GM20431 (cell line): Measurements from ENCODE around the gene TPX2.

Experiments used
- in situ Hi-C: fragments of 300-500 bp; cut with MseI, MboI; formaldehyde crosslinking; loops from one replicate; pipeline ENCODE4 v1.15.0; 2020; ENCODE audit warnings: low sequenced_read_pairs; ENCODE audit not compliant: unreplicated experiment

TPX2 gene

DNA sequence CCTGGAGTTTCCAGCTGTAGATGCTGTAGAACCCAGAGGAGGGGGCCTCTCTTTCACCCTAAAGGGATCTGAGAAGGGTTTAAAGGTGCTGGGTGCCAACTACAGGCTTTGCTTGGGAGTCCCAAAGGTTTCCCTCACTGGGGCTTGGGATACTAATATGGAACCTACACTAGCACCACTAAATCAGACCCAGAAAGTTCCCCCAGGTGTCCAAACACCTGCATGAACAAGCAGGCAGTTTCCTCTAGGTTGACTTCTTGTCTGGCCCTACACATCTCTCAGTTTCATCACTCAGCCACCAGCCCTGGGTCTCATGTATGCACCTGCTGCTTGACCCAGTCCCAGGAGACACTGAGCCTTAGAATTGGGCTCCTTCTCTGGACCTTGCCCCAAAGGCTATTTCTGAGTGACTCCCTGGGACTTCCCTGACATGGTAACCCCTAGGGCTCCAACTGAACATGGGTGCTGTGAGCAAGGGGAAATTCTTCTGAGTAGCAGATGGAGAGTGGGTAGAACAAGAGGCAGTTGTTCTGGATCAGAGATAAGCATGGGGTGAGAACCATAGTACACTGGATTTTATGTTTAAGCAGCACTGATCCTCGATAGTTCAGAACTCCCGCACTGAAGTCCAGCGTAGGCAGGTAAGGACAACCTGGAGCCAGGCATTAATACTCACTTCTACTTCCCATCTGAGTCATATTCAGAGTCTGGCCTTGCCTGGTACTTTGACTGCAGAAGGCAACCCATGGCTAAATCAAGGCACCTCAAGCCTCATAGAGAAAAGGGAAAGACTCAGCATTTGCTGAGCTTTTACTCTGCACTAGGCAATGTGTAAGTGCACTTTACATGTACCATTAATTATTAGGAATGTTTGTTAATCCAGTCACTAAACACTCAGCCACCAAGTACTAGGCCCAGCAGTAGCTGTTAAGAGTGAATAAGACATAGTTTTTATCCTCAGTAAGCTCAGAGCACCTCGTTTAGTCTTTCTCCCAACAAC lies 33.2 kb upstream of the TPX2 start:
- in situ Hi-C loops, result no loop called here

DNA sequence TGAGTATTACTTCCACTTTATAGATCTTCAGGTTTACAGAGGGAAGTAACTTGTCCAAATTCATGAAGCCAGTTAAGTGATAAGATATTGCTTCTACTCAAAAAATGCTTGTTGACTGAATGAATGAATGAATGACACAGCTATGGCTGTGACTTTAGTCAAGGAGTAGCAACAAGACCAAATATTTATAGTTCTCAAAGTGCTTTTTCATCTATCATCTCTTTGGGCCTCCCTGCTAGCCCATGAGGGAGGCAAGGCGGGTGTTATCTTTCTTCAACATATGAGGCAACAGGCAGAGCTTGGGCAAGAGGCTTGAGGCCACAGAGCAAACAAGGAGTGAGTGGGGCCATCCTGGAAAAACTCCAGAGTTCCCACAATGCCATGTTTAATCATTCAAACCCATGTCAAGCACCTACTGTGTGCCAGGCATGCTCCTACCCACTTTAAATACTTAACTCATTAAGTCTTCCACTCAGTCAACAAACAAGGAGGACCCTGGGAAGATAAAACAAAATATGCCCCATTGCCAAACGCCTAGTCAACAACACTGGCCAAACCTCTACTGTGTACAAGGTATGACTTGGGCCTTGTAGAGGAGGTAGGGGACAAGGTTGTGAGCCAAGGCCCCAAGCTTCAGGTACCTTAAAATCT lies 32.4 kb upstream of the TPX2 start:
- in situ Hi-C loops, result no loop called here

DNA sequence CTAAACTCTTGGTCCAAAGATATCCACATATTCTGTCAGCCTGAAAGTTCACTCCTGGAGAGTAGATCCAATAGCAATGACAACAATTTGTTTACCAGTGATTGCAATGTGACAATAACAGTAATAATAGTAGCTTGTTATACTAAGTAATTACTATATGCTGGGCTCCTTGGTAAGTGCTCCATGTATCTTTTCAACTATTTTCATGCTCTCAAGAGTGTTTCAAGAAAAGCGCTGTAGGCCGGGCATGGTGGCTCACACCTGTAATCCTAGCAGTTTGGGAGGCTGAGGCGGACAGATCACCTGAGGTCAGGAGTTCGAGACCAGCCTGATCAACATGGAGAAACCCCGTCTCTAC lies 31.9 kb upstream of the TPX2 start:
- in situ Hi-C loops, result no loop called here

DNA sequence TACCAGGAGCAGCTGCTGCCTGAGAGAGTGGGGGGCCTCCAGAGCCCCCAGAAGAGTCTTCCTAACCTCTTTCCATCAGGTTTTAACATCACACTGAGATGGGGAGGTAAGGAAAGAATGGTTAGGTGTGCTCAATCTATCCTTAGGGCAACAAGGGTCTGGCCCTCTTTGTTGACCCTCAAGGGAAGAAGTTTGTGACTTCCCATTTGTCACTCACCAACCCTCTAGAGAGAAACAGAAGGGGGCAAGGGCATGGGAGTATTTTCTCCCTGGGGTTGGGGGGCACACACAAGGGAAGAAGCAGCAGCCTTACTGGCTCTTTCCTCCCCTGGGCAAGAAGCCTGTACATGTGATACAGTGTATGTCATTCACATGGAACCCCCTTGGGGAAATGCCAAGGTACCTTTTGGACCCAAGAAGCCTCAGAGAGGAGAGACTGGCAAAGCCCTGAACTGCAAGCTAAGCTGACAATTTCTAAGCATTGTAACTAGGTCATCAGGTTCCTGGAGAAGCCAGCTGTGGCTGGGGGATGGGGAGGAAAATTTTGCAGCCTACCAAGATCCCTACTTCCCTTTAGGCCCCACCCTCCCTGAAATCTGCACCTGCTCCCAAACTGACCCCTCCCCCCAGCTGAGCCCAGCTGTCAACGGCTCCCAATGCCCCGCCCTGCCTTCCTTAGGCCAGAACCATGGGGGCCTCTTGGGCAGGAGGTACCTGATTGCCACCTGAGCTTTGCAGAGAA lies 30.9 kb upstream of the TPX2 start:
- in situ Hi-C loops, result no loop called here

DNA sequence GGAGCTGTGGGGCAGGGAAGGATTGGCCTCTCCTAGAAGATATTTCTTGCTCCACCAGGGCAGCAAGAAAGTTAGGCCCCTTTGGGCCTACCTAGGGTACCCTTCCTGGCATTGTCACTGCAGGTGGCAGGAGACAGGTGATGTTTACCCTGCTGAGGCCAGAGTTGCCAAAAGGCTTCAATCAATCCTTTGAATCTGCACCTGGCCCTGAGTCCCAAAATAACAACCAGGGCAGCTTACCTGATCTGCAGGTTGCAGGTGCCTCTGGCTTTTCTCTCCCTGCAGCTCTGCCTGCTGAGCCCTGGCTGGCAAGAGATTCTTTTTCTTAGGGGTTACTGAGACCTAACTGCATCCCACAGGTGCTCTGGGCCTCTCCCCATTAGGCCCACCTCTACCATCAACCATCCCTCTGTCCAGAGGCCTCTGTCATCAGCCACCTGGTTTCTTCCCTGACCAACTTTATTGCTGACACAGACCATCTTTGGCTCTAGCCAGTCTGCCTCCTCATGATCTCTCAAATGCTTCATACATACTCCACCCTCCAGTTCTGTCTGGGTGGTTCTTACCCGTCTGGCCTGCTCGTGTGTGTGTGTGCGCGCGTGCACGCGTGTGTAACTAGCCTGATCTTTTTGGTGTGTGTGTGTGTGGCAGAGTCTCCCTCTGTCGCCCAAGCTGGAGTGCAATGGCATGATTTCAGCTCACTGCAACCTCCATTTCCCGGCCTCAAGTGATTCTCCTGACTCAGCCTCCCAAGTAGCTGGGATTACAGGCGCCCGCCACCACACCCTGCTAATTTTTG lies 30.2 kb upstream of the TPX2 start:
- in situ Hi-C loops, result no loop called here

DNA sequence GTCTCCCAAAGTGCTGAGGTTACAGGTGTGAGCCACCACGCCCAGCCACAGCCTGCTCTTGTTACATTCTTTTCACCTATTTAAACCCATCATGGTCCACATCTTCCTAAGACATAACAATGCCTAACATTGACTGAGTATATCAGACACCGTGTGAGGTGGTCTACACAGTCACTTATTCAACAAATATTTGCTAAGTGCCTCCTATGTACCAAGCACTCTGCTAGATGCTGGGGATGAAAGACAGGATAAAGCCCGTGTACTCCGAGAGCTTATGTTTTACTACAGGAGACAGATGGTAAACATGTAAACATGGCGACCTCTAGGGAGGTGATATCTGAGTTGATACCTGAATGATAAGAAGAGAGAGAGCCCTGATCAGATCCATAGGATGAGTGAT lies 29.2 kb upstream of the TPX2 start:
- in situ Hi-C loops, result no loop called here

DNA sequence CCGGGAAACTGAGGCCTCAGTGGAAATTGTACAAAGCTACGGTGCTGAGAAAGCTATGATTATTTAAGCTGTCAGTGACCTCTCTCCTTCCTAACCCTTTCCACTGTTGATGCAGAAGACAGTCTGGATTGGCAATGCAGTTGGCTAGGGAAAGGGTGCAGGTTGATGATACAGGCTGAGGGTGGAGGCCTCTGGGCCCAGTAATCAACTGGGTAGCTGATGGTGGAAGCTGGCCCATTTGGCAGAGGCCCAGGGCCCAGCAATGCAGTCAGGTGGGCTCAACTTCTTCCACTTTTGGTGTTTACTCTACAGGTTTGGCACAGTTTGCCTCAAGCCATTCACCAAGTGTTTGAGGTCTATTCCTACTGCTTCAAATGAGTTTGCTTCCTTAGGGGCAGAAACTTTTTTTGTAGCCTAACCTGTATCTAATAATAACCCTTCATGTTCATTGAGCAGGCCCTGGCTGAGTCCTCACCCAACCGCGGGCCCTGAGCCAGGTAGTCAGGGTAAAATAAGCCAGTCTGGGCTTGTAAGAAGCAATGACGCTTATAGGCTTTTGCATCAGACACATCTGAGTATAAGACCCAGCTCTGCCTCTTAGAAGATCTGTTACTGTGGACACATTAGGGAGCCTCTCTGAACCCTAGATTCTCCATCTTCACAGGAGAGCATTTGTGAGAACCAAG lies 28.5 kb upstream of the TPX2 start:
- in situ Hi-C loops, result no loop called here

- in situ Hi-C loops, result no loop called here
Measured at GRCh38 chr20:31711179-31712111, 27.6 kb upstream of the TPX2 start.

DNA sequence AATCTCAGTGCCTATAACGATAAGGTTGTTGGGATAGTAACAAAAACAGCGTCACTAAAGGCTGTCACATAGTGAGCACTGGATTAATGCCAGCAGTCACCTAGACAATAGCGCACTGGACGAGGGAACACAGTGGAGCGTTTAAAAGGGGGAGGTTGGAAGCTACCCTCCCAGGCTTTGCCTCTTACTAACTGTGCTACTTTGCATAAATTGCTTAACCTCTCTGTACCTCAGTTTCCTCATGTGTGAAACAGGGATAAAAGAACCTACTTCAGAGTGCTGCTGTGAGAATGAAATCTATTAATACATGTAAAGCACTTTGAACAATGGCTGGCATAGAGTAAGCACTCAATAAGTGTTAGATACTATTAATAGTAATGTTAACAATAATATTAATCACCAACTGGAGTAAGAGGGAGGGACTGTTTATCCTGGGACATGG lies 27.0 kb upstream of the TPX2 start:
- in situ Hi-C loops, result no loop called here

GRCh38 chr20:31712564-31713311 lies 26.4 kb upstream of the TPX2 start:
- in situ Hi-C loops, result no loop called here

GRCh38 chr20:31713312-31714273 lies 25.5 kb upstream of the TPX2 start:
- in situ Hi-C loops, result no loop called here

GRCh38 chr20:31715766-31716165 lies 23.3 kb upstream of the TPX2 start:
- in situ Hi-C loops, result loop anchor here (5.0 kb wide), 1 partner anchor 43 kb away; no protein-coding TSS in a partner anchor

- in situ Hi-C loops, result loop anchor here (5.0 kb wide), 1 partner anchor 44 kb away; no protein-coding TSS in a partner anchor
Measured at GRCh38 chr20:31716351-31716750, 22.7 kb upstream of the TPX2 start.

- in situ Hi-C loops, result loop anchor here (5.0 kb wide), 1 partner anchor 45 kb away; no protein-coding TSS in a partner anchor
Measured at GRCh38 chr20:31716818-31717477, 22.1 kb upstream of the TPX2 start.

GRCh38 chr20:31717478-31718201 lies 21.4 kb upstream of the TPX2 start:
- in situ Hi-C loops, result loop anchor here (5.0 kb wide), 1 partner anchor 45 kb away; no protein-coding TSS in a partner anchor
